ENCODE results near the gene STX16. TPM values are rescaled to one million over a fixed set of nuclear protein-coding genes. Genes with fewer than 3 reads are reported as not detected.

STX16 gene
- total and polyA plus RNA-seq, 8 donors = 17.9 to 67.0 (median 25.1) TPM

DNA sequence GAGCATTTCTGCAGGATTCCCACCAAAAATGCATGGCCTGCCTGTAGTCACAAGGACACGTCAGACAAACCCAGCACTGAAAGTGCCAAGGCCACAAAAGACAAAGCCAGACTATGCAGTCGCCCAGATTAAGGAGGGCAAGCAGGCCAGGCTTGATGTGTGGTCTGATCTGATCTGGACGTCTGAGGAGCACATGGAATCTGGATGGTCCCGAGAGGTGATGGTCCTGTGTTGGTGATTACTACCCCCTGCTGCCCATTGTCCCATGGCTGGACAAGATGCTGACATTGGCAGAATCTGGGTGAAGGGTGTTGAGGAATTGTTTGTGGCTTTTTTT lies 58.6 kb downstream of the STX16 start:
- FAIRE-seq = no peak
- H3K36me3 ChIP-seq = peaks cover 0 to 5% (median 0%) of the 10 kb centered on the region in 3 donors
- no peaks in the 10 kb centered on the region for H3K27me3 ChIP-seq
- TF ChIP-seq, protein P1, sequence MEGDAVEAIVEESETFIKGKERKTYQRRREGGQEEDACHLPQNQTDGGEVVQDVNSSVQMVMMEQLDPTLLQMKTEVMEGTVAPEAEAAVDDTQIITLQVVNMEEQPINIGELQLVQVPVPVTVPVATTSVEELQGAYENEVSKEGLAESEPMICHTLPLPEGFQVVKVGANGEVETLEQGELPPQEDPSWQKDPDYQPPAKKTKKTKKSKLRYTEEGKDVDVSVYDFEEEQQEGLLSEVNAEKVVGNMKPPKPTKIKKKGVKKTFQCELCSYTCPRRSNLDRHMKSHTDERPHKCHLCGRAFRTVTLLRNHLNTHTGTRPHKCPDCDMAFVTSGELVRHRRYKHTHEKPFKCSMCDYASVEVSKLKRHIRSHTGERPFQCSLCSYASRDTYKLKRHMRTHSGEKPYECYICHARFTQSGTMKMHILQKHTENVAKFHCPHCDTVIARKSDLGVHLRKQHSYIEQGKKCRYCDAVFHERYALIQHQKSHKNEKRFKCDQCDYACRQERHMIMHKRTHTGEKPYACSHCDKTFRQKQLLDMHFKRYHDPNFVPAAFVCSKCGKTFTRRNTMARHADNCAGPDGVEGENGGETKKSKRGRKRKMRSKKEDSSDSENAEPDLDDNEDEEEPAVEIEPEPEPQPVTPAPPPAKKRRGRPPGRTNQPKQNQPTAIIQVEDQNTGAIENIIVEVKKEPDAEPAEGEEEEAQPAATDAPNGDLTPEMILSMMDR (IDR thresholded peaks at IDR 0.05) = no peak
- H3K9me3 ChIP-seq = no peaks in the 10 kb centered on the region
- DNase-seq = peak in 1 of 6 donors; percentile 11
- H3K4me3 ChIP-seq = no peak overlapping the region
- H3K4me1 ChIP-seq = no peaks in the 10 kb centered on the region
- no peak for ATAC-seq
- WGBS, 2 donors = 88 to 93% methylated on average over 4 of the region's 4 CpGs
- intact Hi-C loops (cut with DNase I) = no loop called here
- H3K27ac ChIP-seq = no peak overlapping the region

DNA sequence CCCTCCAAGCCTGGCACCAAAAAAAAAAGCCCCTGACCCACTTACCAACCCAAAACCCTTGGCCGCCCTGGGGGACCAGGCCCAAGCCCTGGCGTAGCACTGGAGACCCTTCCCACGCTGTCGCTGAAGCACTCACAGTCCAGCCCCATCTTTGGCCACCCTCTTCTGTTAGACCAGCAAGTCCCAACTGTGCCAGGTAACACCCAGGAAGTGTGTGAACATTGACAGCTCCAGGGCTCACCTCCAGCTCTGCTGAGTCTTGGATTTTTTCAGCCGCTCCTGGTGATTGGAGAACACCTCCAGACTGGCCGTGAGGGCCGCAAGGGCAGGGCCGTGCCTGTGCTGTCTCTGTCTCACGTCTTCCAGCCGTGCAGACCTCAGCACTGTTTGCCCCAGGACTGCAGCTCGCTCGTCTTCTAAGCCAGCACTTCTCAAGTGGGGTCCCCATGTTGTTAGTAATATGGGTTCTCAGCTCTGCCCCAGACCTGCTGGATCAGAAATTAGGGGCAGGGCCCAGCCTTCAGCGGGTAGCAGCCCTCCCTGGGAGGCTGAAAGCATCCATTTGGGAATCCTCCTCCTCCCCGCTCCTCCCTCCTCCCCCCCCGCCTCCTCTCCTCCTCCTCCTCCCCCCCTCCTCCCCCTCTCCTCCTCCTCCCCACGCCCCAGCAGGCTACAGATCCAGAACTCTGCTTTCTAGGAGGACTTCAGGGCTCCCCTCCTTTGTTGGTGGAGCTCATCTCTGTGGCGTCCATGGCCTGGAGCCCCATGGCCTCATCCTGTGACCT lies 59.6 kb downstream of the STX16 start:
- WGBS, 2 donors = 67 to 87% methylated on average over 15 to 17 of the region's 17 CpGs
- ATAC-seq = peak in 2 of 4 donors; percentile 37 to 46
- H3K27ac ChIP-seq = no peak overlapping the region
- peaks cover 0 to 5% (median 0%) of the 10 kb centered on the region in 3 donors for H3K36me3 ChIP-seq
- no peaks in the 10 kb centered on the region for H3K4me1 ChIP-seq
- no peak overlapping the region for H3K4me3 ChIP-seq
- peak in 4 of 6 donors; percentile 6 to 57 (median 30) for DNase-seq
- intact Hi-C loops (cut with DNase I) = no loop called here
- TF ChIP-seq, protein P1 (IDR thresholded peaks at IDR 0.05) = no peak
- H3K27me3 ChIP-seq = no peaks in the 10 kb centered on the region
- FAIRE-seq = no peak
- no peaks in the 10 kb centered on the region for H3K9me3 ChIP-seq

DNA sequence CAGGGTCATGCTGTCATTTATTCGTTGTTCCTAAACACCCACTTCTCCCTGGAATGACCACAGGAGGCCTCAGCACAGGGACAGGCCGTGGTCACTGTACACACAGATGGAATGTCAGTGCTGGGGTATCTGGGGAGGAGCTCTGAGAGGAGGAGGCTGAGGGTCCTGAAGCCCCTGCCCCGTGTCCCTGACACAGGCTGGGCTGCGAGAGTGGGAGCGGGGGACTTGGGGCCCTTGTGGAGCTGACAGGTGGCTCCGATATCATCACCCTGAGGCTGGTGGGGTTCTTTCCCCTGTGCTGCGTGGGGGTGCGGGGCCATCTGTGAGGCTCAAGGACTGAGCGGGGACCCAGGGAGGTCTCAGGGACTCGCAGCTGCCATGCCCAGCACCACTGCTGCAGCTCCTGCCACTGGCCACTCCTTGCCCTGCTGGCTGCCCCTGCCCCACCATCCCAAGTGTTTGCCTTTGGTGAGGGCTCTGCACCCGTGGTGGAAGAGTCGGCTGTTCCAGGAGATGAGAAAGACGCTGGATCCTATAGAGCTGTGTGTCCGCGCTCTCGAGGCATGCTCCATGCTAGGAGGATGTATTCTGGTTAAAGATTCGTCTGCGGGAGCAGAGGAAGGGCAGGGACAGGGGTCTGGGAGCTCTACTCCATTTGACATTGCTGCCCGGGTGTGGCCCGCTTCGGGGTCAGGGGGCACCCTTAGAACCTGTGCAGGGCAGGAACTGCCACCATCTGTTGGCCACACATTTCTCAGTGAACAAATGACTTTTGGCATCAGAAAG lies 60.4 kb downstream of the STX16 start:
- peaks cover 0 to 5% (median 0%) of the 10 kb centered on the region in 3 donors for H3K36me3 ChIP-seq
- no peaks in the 10 kb centered on the region for H3K4me1 ChIP-seq
- DNase-seq = peak in 5 of 6 donors; percentile 7 to 55 (median 10)
- H3K9me3 ChIP-seq = no peaks in the 10 kb centered on the region
- intact Hi-C loops (cut with DNase I) = no loop called here
- no peak for ATAC-seq
- no peak overlapping the region for H3K27ac ChIP-seq
- H3K4me3 ChIP-seq = no peak overlapping the region
- no peaks in the 10 kb centered on the region for H3K27me3 ChIP-seq
- no peak for FAIRE-seq
- TF ChIP-seq, protein P1 (IDR thresholded peaks at IDR 0.05) = no peak
- WGBS, 2 donors = 93 to 94% methylated on average over 19 to 21 of the region's 21 CpGs

DNA sequence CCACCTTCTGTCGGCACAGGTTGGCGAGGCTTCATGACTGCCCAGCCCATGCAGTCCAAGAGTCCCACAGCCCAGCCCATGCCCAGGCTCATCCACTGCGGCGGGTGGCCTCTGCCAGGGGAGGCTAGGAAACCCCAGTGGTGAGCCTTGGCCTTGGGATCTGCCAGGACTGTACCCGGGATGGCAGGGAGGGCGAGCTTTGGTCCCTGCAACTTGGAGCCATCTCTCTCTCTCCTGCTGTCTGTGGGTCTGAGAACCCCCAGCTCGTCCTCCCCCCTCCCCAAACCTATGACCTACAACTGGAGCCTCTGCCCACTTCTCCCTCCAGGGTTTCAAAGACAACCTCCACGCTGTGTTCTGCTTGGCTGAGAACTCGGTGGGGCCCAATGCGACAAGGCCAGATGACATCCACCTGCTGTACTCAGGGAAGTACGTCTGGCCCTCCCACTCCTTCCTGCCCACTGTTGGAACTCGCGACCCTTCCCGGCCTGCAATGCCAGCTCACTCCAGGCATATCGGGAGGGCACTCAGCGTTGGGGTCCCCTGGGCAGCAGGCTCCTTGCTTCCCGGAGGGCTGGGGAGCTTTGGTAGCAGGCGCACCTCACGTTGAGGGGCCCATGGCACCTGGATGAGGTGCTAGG lies 61.2 kb downstream of the STX16 start:
- WGBS, 2 donors = 88 to 92% methylated on average over 18 to 19 of the region's 19 CpGs
- no peaks in the 10 kb centered on the region for H3K4me1 ChIP-seq
- H3K9me3 ChIP-seq = no peaks in the 10 kb centered on the region
- no peak overlapping the region for H3K4me3 ChIP-seq
- no peaks in the 10 kb centered on the region for H3K27me3 ChIP-seq
- peaks cover 0 to 5% (median 0%) of the 10 kb centered on the region in 3 donors for H3K36me3 ChIP-seq
- intact Hi-C loops (cut with DNase I) = no loop called here
- ATAC-seq (no peak), FAIRE-seq (no peak), DNase-seq (peak in 4 of 6 donors; percentile 9 to 52 (median 29))
- TF ChIP-seq, protein P1 (IDR thresholded peaks at IDR 0.05) = no peak
- H3K27ac ChIP-seq = no peak overlapping the region
